HepG2 (cell line): ENCODE measurements around the gene MNAT1. TPM values are rescaled to one million over a fixed set of nuclear protein-coding genes. Genes with fewer than 3 reads are reported as not detected.

Source experiments
- ARNT ChIP-seq: fragments of 450-650 bp; IDR thresholded peaks from 2 replicates; pipeline ENCODE4 v1.6.1; 2017
- BHLHE40 ChIP-seq: IDR thresholded peaks from 2 replicates; pipeline ENCODE4 v1.6.1; 2011; ENCODE audit warnings: low read length, improper control_type of control experiment
- EED ChIP-seq: sonication (generic); formaldehyde crosslinking; IDR thresholded peaks from 2 replicates; pipeline ENCODE4 v1.5.0; 2020; ENCODE audit warnings: mild to moderate bottlenecking, missing genetic modification reagents
- FOXJ3 ChIP-seq: sonication (generic); formaldehyde crosslinking; IDR thresholded peaks from 2 replicates; pipeline ENCODE4 v1.4.0; 2020; ENCODE audit warnings: missing genetic modification reagents, mild to moderate bottlenecking, borderline replicate concordance
- HNRNPL ChIP-seq: fragments of 200-400 bp; formaldehyde crosslinking; IDR thresholded peaks from 2 replicates; pipeline ENCODE4 v1.6.1; 2017; ENCODE audit warnings: mild to moderate bottlenecking, low read depth, low read length
- ISX ChIP-seq: sonication (generic); formaldehyde crosslinking; conservative IDR thresholded peaks from 2 replicates; pipeline ENCODE4 v1.5.0; 2020; ENCODE audit warnings: missing genetic modification reagents
- KLF6 ChIP-seq: IDR thresholded peaks from 2 replicates; pipeline ENCODE4 v1.8.0; 2016; ENCODE audit warnings: missing biosample characterization, missing genetic modification reagents
- MBD4 ChIP-seq: IDR thresholded peaks from 2 replicates; pipeline ENCODE4 v1.6.1; 2012; ENCODE audit warnings: low read length, inconsistent platforms, borderline replicate concordance
- PHF8 ChIP-seq: sonication (generic); formaldehyde crosslinking; IDR thresholded peaks from 2 replicates; pipeline ENCODE4 v1.5.0; 2020; ENCODE audit warnings: missing genetic modification reagents
- PRPF4 ChIP-seq: fragments of 200-400 bp; formaldehyde crosslinking; IDR thresholded peaks from 2 replicates; pipeline ENCODE4 v1.6.1; 2016; ENCODE audit warnings: low read length, low read depth; ENCODE audit not compliant: poor library complexity, severe bottlenecking
- TOPORS ChIP-seq: sonication (generic); formaldehyde crosslinking; IDR thresholded peaks from 2 replicates; pipeline ENCODE4 v1.8.0; 2023; ENCODE audit warnings: mild to moderate bottlenecking, missing genetic modification reagents
- ZBTB7A ChIP-seq: sonication (generic); formaldehyde crosslinking; IDR thresholded peaks from 2 replicates; pipeline ENCODE4 v1.8.0; 2022; ENCODE audit warnings: mild to moderate bottlenecking, missing genetic modification reagents
- ZNF343 ChIP-seq: sonication (generic); formaldehyde crosslinking; IDR thresholded peaks from 2 replicates; pipeline ENCODE4 v1.4.0; 2020; ENCODE audit warnings: mild to moderate bottlenecking, missing genetic modification reagents
- ZNF543 ChIP-seq: sonication (generic); formaldehyde crosslinking; IDR thresholded peaks from 2 replicates; pipeline ENCODE4 v1.4.0; 2020; ENCODE audit warnings: mild to moderate bottlenecking, missing genetic modification reagents
- ZNF567 ChIP-seq: sonication (generic); formaldehyde crosslinking; IDR thresholded peaks from 2 replicates; pipeline ENCODE4 v1.8.1; 2023; ENCODE audit warnings: mild to moderate bottlenecking, missing genetic modification reagents, borderline replicate concordance
- polyA plus RNA-seq, 8 experiments: library from polyadenylated mRNA; depleted of rRNA in 3 of 8; stranded (reverse) in 7 of 8; unstranded in 1 of 8; fragments of >200 nt; fragmentation: Illumina TruSeq in 4 of 8; extraction: Trizol in 4 of 8; gene quantifications; 2 replicates each; pipeline versions ENCODE4 v1.2.1 to v1.2.3, GENCODE V29; 2011 to 2016; ENCODE audit warnings: low read depth in 4 of 8, missing spikeins in 1 of 8, mixed read lengths in 1 of 8; ENCODE audit not compliant: insufficient read depth in 1 of 8
- total RNA-seq, 5 experiments: library from RNA; depleted of rRNA; stranded (reverse); fragments of >200 nt; fragmentation: Illumina TruSeq; extraction: Trizol; gene quantifications; 2 replicates each; pipeline ENCODE4 v1.2.3, GENCODE V29; 2016; ENCODE audit warnings: low read depth in 1 of 5
- TF ChIP-seq, protein P1 (sequence below): sonication (generic); formaldehyde crosslinking; IDR thresholded peaks from 2 replicates; pipeline ENCODE4 v1.8.0; 2022; ENCODE audit warnings: mild to moderate bottlenecking, missing genetic modification reagents; ENCODE audit not compliant: insufficient replicate concordance
- TF ChIP-seq, protein P2 (sequence below): sonication (generic); formaldehyde crosslinking; IDR thresholded peaks from 2 replicates; pipeline ENCODE4 v1.8.1; 2022; ENCODE audit warnings: low read depth, mild to moderate bottlenecking, missing genetic modification reagents
- TF ChIP-seq, protein P3 (sequence below): sonication (generic); formaldehyde crosslinking; conservative IDR thresholded peaks from 2 replicates; pipeline ENCODE4 v1.4.0; 2020; ENCODE audit warnings: missing genetic modification reagents
- TF ChIP-seq, protein P4 (sequence below): sonication (generic); formaldehyde crosslinking; IDR thresholded peaks from 2 replicates; pipeline ENCODE4 v1.4.0; 2020; ENCODE audit warnings: mild to moderate bottlenecking, missing genetic modification reagents, borderline replicate concordance
- TF ChIP-seq, protein P5 (sequence below): sonication (generic); formaldehyde crosslinking; IDR thresholded peaks from 2 replicates; pipeline ENCODE4 v1.4.0; 2020; ENCODE audit warnings: missing genetic modification reagents

MNAT1 gene
- total and polyA plus RNA-seq, 2 of the 13 experiments (the other 11 are each of a cell fraction or from before 2014, with no cell fraction given), result 49.2 to 94.8 TPM

DNA sequence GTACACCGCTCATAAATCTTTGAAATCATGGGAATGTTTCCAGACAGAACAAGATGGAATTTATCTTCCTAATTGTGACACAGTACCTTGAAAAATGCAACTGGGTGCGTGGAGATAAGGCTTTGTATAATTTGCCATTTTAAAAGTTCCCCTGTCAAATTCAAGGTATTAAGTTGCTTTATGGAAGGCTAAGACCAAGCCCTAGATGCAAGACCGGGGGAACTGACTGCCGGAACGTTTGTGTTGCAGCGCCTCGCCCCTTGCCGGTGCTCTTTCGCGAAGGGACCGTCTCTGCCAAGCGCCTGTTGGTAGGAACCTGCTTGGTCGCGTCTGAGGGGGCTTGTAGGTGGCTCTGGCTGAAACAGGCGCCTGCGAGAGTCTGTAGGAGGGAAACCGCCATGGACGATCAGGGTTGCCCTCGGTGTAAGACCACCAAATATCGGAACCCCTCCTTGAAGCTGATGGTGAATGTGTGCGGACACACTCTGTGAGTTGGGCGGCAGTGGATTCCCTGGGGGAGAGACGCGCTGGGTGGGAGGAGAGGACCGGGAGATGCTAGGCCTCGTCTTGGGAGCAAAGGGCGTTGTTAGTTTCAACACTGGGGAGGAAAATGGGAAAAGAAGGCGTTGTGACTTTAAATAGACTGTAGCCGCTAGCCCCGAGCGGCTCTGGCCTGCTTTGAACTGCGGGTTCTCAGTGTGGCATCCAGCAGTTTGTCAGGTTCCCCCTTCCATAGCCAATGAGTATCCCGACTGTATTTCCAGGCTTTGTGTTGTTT is at the start of gene MNAT1 (continued):
- TF ChIP-seq ARNT, result no peak
- TF ChIP-seq, protein P1, sequence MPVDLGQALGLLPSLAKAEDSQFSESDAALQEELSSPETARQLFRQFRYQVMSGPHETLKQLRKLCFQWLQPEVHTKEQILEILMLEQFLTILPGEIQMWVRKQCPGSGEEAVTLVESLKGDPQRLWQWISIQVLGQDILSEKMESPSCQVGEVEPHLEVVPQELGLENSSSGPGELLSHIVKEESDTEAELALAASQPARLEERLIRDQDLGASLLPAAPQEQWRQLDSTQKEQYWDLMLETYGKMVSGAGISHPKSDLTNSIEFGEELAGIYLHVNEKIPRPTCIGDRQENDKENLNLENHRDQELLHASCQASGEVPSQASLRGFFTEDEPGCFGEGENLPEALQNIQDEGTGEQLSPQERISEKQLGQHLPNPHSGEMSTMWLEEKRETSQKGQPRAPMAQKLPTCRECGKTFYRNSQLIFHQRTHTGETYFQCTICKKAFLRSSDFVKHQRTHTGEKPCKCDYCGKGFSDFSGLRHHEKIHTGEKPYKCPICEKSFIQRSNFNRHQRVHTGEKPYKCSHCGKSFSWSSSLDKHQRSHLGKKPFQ, result no peak
- TF ChIP-seq, protein P2, sequence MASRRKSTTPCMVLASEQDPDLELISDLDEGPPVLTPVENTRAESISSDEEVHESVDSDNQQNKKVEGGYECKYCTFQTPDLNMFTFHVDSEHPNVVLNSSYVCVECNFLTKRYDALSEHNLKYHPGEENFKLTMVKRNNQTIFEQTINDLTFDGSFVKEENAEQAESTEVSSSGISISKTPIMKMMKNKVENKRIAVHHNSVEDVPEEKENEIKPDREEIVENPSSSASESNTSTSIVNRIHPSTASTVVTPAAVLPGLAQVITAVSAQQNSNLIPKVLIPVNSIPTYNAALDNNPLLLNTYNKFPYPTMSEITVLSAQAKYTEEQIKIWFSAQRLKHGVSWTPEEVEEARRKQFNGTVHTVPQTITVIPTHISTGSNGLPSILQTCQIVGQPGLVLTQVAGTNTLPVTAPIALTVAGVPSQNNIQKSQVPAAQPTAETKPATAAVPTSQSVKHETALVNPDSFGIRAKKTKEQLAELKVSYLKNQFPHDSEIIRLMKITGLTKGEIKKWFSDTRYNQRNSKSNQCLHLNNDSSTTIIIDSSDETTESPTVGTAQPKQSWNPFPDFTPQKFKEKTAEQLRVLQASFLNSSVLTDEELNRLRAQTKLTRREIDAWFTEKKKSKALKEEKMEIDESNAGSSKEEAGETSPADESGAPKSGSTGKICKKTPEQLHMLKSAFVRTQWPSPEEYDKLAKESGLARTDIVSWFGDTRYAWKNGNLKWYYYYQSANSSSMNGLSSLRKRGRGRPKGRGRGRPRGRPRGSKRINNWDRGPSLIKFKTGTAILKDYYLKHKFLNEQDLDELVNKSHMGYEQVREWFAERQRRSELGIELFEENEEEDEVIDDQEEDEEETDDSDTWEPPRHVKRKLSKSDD (CRISPR knock-in tag), result peak; percentile 82; the same call in 1 of the 2 replicates
- no peak for TF ChIP-seq MBD4
- TF ChIP-seq, protein P3, sequence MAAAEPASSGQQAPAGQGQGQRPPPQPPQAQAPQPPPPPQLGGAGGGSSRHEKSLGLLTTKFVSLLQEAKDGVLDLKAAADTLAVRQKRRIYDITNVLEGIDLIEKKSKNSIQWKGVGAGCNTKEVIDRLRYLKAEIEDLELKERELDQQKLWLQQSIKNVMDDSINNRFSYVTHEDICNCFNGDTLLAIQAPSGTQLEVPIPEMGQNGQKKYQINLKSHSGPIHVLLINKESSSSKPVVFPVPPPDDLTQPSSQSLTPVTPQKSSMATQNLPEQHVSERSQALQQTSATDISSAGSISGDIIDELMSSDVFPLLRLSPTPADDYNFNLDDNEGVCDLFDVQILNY, result peak; percentile 72; the same call in 1 of the 2 replicates
- 0 out of 2 replicates have a peak, but pooled peaks have one; percentile 22 for TF ChIP-seq ISX (CRISPR knock-in tag)
- TF ChIP-seq FOXJ3 (CRISPR knock-in tag), result no peak
- 0 out of 2 replicates have a peak, but pooled peaks have one; percentile 50 for TF ChIP-seq EED (CRISPR knock-in tag)
- TF ChIP-seq ZNF567 (CRISPR knock-in tag), result no peak
- TF ChIP-seq TOPORS, result peak; percentile 65; the same call in 1 of the 2 replicates
- peak; percentile 72; the same call in 1 of the 2 replicates for TF ChIP-seq ZNF343 (CRISPR knock-in tag)
- TF ChIP-seq PRPF4, result no peak
- peak; percentile 81; the same call in 1 of the 2 replicates for TF ChIP-seq KLF6
- 0 out of 2 replicates have a peak, but pooled peaks have one; percentile 68 for TF ChIP-seq HNRNPL
- peak; percentile 97 for TF ChIP-seq PHF8 (CRISPR knock-in tag)
- TF ChIP-seq, protein P4, sequence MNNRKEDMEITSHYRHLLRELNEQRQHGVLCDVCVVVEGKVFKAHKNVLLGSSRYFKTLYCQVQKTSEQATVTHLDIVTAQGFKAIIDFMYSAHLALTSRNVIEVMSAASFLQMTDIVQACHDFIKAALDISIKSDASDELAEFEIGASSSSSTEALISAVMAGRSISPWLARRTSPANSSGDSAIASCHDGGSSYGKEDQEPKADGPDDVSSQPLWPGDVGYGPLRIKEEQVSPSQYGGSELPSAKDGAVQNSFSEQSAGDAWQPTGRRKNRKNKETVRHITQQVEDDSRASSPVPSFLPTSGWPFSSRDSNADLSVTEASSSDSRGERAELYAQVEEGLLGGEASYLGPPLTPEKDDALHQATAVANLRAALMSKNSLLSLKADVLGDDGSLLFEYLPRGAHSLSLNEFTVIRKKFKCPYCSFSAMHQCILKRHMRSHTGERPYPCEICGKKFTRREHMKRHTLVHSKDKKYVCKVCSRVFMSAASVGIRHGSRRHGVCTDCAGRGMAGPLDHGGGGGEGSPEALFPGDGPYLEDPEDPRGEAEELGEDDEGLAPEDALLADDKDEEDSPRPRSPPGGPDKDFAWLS (CRISPR knock-in tag), result no peak
- peak; percentile 78 for TF ChIP-seq ZBTB7A (CRISPR knock-in tag)
- 0 out of 2 replicates have a peak, but pooled peaks have one; percentile 49 for TF ChIP-seq ZNF543 (CRISPR knock-in tag)
- TF ChIP-seq, protein P5, sequence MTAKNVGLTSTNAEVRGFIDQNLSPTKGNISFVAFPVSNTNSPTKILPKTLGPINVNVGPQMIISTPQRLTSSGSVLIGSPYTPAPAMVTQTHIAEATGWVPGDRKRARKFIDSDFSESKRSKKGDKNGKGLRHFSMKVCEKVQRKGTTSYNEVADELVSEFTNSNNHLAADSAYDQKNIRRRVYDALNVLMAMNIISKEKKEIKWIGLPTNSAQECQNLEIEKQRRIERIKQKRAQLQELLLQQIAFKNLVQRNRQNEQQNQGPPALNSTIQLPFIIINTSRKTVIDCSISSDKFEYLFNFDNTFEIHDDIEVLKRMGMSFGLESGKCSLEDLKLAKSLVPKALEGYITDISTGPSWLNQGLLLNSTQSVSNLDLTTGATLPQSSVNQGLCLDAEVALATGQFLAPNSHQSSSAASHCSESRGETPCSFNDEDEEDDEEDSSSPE, result peak; percentile 47; the same call in 1 of the 2 replicates
- TF ChIP-seq BHLHE40, result no peak
